Brain microvascular endothelial cell (primary cell): ENCODE results near the gene SCRG1.
A peak's percentile ranks its signal among the peaks of the same experiment; 100 is the strongest.

Experiments
- DNase-seq: peaks from one replicate; pipeline ENCODE4 v3.0.0-alpha.2; 2020
- H3K27ac ChIP-seq: fragments of 250-450 bp; sonication (Bioruptor Pico); 2 replicates; pipeline ENCODE4 v1.5.1; 2020; ENCODE audit warnings: mild to moderate bottlenecking, moderate library complexity
- H3K27me3 ChIP-seq: fragments of 250-450 bp; sonication (Bioruptor Pico); replicated peaks from 2 replicates; pipeline ENCODE4 v1.5.1; 2020; ENCODE audit warnings: mild to moderate bottlenecking
- H3K36me3 ChIP-seq: fragments of 250-450 bp; sonication (Bioruptor Pico); replicated peaks from 2 replicates; pipeline ENCODE4 v1.5.1; 2020; ENCODE audit warnings: mild to moderate bottlenecking
- H3K4me3 ChIP-seq: 2 replicates; pipeline ENCODE4 v1.5.1; 2011; ENCODE audit warnings: low read depth, mild to moderate bottlenecking, control low read depth, low read length, moderate library complexity
- in situ Hi-C: cut with HindIII; loops from 2 replicates; pipeline ENCODE4 v1.10.0; 2017; ENCODE audit warnings: low sequenced_read_pairs, low pct_ligation_motif_present
- TF ChIP-seq, protein P1 (sequence below): IDR thresholded peaks from 2 replicates; pipeline ENCODE4 v1.5.1; 2011; ENCODE audit warnings: low read depth, mild to moderate bottlenecking, moderate library complexity, low read length, control low read depth, inconsistent platforms; ENCODE audit errors: missing control alignments

Gene SCRG1

DNA sequence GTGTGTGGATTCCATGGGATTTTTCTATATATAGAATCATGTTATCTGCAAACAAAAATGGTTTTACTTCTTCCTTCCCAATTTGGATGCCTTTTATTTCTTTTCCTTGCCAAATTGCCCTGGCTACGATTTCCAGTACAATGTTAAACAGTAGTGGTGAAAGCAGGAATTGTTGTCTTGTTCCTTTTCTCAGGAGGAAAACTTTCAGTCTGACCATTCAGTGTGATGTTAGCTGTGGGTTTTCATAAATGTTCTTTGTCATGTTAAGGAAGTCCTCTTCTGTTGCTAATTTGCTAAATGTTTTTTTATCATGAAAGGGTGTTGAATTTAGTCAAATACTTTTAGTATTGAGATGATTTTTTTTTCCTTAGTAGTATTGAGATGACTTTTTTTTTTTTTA, 17.3 kb downstream of the SCRG1 start:
- in situ Hi-C loops: no loop called here
- Histone ChIP-seq H3K4me3 (no peak overlapping the region), H3K27ac (no peak overlapping the region), H3K27me3 (no peaks in the 10 kb centered on the region), H3K36me3 (no peaks in the 10 kb centered on the region)
- TF ChIP-seq, protein P1, sequence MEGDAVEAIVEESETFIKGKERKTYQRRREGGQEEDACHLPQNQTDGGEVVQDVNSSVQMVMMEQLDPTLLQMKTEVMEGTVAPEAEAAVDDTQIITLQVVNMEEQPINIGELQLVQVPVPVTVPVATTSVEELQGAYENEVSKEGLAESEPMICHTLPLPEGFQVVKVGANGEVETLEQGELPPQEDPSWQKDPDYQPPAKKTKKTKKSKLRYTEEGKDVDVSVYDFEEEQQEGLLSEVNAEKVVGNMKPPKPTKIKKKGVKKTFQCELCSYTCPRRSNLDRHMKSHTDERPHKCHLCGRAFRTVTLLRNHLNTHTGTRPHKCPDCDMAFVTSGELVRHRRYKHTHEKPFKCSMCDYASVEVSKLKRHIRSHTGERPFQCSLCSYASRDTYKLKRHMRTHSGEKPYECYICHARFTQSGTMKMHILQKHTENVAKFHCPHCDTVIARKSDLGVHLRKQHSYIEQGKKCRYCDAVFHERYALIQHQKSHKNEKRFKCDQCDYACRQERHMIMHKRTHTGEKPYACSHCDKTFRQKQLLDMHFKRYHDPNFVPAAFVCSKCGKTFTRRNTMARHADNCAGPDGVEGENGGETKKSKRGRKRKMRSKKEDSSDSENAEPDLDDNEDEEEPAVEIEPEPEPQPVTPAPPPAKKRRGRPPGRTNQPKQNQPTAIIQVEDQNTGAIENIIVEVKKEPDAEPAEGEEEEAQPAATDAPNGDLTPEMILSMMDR: no peak
- DNase-seq: no peak

DNA sequence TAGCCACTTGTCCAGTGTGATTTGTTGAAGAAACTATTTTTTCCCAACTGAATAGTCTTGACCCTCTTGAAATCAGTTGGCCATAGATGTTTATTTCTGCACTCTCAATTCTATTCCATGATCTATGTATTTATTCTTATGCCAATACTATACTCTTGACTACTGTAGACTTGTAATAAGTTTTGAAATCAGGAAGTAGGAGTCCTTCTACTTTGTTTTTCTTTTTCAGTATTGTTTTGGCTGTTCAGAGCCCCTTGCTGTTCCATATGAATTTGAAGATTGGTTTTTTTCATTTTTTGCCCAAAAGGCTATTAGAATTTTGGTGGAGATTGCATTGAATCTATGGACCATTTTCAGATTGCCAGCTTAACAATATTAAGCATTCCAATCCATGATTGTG, 17.9 kb downstream of the SCRG1 start:
- no peaks in the 10 kb centered on the region for H3K36me3 ChIP-seq
- in situ Hi-C loops: no loop called here
- no peak overlapping the region for H3K4me3 ChIP-seq
- no peak overlapping the region for H3K27ac ChIP-seq
- no peak for DNase-seq
- H3K27me3 ChIP-seq: no peaks in the 10 kb centered on the region
- TF ChIP-seq, protein P1: no peak

DNA sequence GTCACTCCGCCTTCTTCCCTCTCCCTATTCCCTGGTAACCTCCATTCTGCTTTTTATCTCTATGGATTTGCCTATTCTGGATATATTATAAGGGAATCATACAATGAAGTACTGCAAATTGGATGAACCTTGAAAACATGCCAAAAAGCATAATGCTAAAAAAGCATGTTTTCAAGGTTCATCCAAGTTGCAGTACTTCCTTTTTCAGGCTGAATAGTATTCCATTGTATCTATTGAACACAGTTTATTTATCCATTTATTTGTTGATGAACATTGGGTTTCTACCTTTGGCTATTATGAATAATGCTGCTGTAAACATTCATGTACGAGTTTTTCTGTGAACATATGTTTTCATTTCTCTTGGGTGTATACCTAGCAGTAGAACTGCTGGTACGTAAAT, 19.0 kb downstream of the SCRG1 start:
- H3K27me3 ChIP-seq: no peaks in the 10 kb centered on the region

DNA sequence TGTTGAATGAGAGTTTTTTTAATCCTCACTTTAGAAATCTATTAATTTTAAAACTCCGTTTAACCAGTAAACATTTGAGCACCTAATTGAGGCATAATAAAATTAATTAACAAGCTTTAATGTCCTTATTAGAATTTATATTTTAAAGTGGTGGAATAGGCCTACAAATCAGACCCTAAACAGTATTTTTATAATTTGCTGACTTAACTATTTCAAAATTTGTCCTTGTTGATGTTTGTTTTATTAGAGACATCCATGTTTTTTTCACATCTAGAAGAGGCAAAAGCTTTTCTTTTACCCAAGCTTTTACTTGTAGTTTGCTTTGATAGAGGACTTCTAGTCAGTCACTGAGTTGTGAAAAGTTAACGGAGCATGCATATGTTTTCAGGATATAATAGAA, 24.3 kb downstream of the SCRG1 start:
- H3K27me3 ChIP-seq: no peaks in the 10 kb centered on the region
- DNase-seq: no peak
- in situ Hi-C loops: no loop called here
- no peaks in the 10 kb centered on the region for H3K36me3 ChIP-seq
- TF ChIP-seq, protein P1: no peak
- no peak overlapping the region for H3K27ac ChIP-seq
- no peak overlapping the region for H3K4me3 ChIP-seq

More for the DNA sequence above, 19.0 kb downstream of the SCRG1 start:
- Histone ChIP-seq H3K27ac (no peak overlapping the region), H3K4me3 (no peak overlapping the region), H3K36me3 (no peaks in the 10 kb centered on the region)
- DNase-seq: no peak
- in situ Hi-C loops: no loop called here
- TF ChIP-seq, protein P1: no peak

DNA sequence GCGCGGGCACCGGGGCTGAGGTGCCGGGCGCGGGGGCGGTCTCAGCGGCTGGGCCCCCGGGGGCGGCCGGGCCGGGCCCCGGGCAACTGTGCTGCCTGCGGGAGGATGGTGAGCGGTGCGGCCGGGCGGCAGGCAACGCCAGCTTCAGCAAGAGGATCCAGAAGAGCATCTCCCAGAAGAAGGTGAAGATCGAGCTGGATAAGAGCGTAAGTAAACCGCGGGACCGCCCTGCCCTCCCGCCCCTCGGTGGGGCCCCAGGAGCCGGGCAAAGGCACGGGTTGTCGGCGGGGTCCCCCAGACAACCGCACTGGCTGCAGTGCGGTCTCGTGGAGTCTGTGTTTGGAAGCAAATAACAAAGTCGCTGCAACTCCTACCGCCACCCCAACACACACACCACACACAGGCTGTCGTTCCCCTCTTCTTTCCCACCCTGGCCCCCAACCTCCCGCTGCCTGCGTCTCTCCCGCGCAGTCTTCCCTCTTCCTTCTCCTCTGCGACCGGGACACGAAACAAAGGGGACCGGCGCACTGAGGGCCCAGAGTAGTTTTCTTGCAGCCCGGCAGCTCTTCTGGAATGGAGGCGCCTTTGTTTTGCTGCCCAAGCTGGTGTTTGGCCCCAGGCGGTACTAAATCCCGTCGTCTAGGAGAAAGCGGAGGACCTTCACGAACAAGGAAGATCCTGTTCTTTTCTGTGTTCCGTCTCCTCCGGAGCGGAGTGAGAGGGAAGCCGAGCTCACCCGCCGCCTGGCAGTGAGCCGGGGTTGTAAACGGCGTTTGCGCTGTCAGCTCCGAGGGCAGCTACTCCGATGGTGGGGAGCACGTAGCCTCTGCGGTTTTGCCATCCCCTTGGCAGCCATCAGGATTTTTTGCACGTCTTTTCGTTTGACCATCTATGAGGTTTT, 27.4 kb downstream of the SCRG1 start:
- no peaks in the 10 kb centered on the region for H3K27me3 ChIP-seq
- in situ Hi-C loops: no loop called here
- peak overlapping the region; percentile 73 for H3K27ac ChIP-seq
- no peaks in the 10 kb centered on the region for H3K36me3 ChIP-seq
- H3K4me3 ChIP-seq: peak overlapping the region; percentile 86
- DNase-seq: peak; percentile 55
- TF ChIP-seq, protein P1: no peak
